ENCODE results near the gene MFSD2B. TPM values are rescaled to one million over a fixed set of nuclear protein-coding genes. Genes with fewer than 3 reads are reported as not detected.

MFSD2B gene
- total and polyA plus RNA-seq, 10 of the 15 experiments (the other 5 are each of a cell fraction or from before 2014, with no cell fraction given): 0.07 to 0.51 (median 0.16) TPM; not detected in 4

GRCh38 chr2:24007693-24008092 lies 2.2 kb upstream of the MFSD2B start (continued):
- TF ChIP-seq, protein P1, sequence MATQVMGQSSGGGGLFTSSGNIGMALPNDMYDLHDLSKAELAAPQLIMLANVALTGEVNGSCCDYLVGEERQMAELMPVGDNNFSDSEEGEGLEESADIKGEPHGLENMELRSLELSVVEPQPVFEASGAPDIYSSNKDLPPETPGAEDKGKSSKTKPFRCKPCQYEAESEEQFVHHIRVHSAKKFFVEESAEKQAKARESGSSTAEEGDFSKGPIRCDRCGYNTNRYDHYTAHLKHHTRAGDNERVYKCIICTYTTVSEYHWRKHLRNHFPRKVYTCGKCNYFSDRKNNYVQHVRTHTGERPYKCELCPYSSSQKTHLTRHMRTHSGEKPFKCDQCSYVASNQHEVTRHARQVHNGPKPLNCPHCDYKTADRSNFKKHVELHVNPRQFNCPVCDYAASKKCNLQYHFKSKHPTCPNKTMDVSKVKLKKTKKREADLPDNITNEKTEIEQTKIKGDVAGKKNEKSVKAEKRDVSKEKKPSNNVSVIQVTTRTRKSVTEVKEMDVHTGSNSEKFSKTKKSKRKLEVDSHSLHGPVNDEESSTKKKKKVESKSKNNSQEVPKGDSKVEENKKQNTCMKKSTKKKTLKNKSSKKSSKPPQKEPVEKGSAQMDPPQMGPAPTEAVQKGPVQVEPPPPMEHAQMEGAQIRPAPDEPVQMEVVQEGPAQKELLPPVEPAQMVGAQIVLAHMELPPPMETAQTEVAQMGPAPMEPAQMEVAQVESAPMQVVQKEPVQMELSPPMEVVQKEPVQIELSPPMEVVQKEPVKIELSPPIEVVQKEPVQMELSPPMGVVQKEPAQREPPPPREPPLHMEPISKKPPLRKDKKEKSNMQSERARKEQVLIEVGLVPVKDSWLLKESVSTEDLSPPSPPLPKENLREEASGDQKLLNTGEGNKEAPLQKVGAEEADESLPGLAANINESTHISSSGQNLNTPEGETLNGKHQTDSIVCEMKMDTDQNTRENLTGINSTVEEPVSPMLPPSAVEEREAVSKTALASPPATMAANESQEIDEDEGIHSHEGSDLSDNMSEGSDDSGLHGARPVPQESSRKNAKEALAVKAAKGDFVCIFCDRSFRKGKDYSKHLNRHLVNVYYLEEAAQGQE (IDR thresholded peaks at IDR 0.05; ENCODE audit: low read depth, low read length): no peak
- TF ChIP-seq, protein P2, sequence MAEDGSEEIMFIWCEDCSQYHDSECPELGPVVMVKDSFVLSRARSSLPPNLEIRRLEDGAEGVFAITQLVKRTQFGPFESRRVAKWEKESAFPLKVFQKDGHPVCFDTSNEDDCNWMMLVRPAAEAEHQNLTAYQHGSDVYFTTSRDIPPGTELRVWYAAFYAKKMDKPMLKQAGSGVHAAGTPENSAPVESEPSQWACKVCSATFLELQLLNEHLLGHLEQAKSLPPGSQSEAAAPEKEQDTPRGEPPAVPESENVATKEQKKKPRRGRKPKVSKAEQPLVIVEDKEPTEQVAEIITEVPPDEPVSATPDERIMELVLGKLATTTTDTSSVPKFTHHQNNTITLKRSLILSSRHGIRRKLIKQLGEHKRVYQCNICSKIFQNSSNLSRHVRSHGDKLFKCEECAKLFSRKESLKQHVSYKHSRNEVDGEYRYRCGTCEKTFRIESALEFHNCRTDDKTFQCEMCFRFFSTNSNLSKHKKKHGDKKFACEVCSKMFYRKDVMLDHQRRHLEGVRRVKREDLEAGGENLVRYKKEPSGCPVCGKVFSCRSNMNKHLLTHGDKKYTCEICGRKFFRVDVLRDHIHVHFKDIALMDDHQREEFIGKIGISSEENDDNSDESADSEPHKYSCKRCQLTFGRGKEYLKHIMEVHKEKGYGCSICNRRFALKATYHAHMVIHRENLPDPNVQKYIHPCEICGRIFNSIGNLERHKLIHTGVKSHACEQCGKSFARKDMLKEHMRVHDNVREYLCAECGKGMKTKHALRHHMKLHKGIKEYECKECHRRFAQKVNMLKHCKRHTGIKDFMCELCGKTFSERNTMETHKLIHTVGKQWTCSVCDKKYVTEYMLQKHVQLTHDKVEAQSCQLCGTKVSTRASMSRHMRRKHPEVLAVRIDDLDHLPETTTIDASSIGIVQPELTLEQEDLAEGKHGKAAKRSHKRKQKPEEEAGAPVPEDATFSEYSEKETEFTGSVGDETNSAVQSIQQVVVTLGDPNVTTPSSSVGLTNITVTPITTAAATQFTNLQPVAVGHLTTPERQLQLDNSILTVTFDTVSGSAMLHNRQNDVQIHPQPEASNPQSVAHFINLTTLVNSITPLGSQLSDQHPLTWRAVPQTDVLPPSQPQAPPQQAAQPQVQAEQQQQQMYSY (CRISPR knock-in tag; IDR thresholded peaks at IDR 0.05): no peak

GRCh38 chr2:24008672-24009366 lies 1.1 kb upstream of the MFSD2B start:
- FAIRE-seq (peak; percentile 18), DNase-seq (ENCODE audit: low read depth, low spot score) (no peak), ATAC-seq (no peak)
- Histone ChIP-seq H3K27me3 (replicated peaks in 1 of 2; ENCODE audit: control insufficient read depth in 2 of 2, insufficient read depth in 2 of 2, low read length in 1 of 2) (peaks cover 3 to 16% of the 10 kb centered on the region in 2 experiments), H3K27ac (ENCODE audit: control insufficient read depth, insufficient read depth) (no peak overlapping the region), H4K20me1 (ENCODE audit: control insufficient read depth, insufficient read depth) (no peaks in the 10 kb centered on the region), H2AFZ (ENCODE audit: control insufficient read depth, low read depth, low read length) (no peak overlapping the region), H3K79me2 (ENCODE audit: control insufficient read depth, insufficient read depth, low read length) (no peaks in the 10 kb centered on the region), H3K9me3 (replicated peaks; ENCODE audit: control insufficient read depth, insufficient read depth, low read length) (no peaks in the 10 kb centered on the region), H3K36me3 (ENCODE audit: control insufficient read depth in 2 of 2, insufficient read depth in 2 of 2, low read length in 1 of 2) (no peaks in the 10 kb centered on the region), H3K4me1 (ENCODE audit: control insufficient read depth, insufficient read depth, low read length) (no peaks in the 10 kb centered on the region), H3K4me2 (ENCODE audit: control insufficient read depth, insufficient read depth) (no peak overlapping the region), H3K9ac (ENCODE audit: control insufficient read depth, insufficient read depth, low read length) (no peak overlapping the region), H3K4me3 (no peak overlapping the region)
- CTCF ChIA-PET: no interaction called here
- BruUV-seq (replicated peaks): no TSS peak
- POLR2A ChIA-PET: no interaction called here
- intact Hi-C loops (cut with micrococcal nuclease; ENCODE audit: unreplicated experiment): no loop called here
- 79% methylated on average over 13 of the region's 13 CpGs for WGBS (ENCODE audit: insufficient coverage, insufficient replicate concordance, low lambda C conversion rate, missing lambda C conversion rate)
- in situ Hi-C loops (cut with MboI): no loop called here
- RAD21 ChIA-PET (ENCODE audit: unreplicated experiment): no interaction called here
- SMC1A ChIA-PET (ENCODE audit: uncharacterized antibody, unreplicated experiment): no interaction called here
- TF ChIP-seq GABPA (IDR thresholded peaks at IDR 0.05; ENCODE audit: low read depth) (no peak), ZNF384 (IDR thresholded peaks at IDR 0.05; ENCODE audit: borderline replicate concordance, low read depth, low read length) (no peak), E2F8 (IDR thresholded peaks at IDR 0.05; ENCODE audit: low read depth, partially characterized antibody) (no peak)
